Measurements from ENCODE around the gene SERPINB10.

DNA sequence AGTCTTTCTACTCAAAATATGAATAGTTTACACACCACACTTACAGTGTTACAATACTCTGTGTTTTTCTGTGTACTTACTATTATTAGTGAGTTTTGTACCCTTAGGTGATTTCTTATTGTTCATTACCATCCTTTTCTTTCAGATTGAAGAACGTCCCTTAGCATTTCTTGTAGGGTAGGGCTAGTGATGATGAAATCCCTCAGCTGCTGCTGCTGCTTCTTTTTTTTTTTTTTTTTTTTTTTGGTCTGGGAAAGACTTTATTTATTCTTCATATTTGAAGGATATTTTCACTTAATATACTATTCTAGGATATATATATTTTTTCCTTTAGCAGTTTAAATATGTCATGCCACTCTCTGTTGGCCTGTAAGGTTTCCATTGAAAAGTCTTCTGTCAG, 49.3 kb upstream of the SERPINB10 start:
- TF ChIP-seq, protein P1, sequence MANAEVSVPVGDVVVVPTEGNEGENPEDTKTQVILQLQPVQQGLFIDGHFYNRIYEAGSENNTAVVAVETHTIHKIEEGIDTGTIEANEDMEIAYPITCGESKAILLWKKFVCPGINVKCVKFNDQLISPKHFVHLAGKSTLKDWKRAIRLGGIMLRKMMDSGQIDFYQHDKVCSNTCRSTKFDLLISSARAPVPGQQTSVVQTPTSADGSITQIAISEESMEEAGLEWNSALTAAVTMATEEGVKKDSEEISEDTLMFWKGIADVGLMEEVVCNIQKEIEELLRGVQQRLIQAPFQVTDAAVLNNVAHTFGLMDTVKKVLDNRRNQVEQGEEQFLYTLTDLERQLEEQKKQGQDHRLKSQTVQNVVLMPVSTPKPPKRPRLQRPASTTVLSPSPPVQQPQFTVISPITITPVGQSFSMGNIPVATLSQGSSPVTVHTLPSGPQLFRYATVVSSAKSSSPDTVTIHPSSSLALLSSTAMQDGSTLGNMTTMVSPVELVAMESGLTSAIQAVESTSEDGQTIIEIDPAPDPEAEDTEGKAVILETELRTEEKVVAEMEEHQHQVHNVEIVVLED (CRISPR knock-in tag; IDR thresholded peaks at IDR 0.05): no peak
- no peak for TF ChIP-seq HNRNPH1 (optimal IDR thresholded peaks at IDR 0.05; ENCODE audit: low read depth, low read length)
- TF ChIP-seq ZNF316 (IDR thresholded peaks at IDR 0.05): no peak
- TF ChIP-seq, protein P2, sequence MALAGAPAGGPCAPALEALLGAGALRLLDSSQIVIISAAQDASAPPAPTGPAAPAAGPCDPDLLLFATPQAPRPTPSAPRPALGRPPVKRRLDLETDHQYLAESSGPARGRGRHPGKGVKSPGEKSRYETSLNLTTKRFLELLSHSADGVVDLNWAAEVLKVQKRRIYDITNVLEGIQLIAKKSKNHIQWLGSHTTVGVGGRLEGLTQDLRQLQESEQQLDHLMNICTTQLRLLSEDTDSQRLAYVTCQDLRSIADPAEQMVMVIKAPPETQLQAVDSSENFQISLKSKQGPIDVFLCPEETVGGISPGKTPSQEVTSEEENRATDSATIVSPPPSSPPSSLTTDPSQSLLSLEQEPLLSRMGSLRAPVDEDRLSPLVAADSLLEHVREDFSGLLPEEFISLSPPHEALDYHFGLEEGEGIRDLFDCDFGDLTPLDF (CRISPR knock-in tag; IDR thresholded peaks at IDR 0.05): no peak
- TF ChIP-seq, protein P3, sequence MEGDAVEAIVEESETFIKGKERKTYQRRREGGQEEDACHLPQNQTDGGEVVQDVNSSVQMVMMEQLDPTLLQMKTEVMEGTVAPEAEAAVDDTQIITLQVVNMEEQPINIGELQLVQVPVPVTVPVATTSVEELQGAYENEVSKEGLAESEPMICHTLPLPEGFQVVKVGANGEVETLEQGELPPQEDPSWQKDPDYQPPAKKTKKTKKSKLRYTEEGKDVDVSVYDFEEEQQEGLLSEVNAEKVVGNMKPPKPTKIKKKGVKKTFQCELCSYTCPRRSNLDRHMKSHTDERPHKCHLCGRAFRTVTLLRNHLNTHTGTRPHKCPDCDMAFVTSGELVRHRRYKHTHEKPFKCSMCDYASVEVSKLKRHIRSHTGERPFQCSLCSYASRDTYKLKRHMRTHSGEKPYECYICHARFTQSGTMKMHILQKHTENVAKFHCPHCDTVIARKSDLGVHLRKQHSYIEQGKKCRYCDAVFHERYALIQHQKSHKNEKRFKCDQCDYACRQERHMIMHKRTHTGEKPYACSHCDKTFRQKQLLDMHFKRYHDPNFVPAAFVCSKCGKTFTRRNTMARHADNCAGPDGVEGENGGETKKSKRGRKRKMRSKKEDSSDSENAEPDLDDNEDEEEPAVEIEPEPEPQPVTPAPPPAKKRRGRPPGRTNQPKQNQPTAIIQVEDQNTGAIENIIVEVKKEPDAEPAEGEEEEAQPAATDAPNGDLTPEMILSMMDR (IDR thresholded peaks at IDR 0.05 in 2 of 3, conservative IDR thresholded peaks at IDR 0.05 in 1 of 3; ENCODE audit: insufficient read depth in 2 of 3, low read depth in 1 of 3, low read length in 3 of 3): no peak
